Hematopoietic multipotent progenitor cell (in vitro differentiated cells): ENCODE data around the gene BANP. TPM values are rescaled to one million over a fixed set of nuclear protein-coding genes. Genes with fewer than 3 reads are reported as not detected.
A peak's percentile ranks its signal among the peaks of the same experiment; 100 is the strongest.
"Not testable (repeated sequence)": the region's sequence is repeated elsewhere in the genome, so short reads cannot be mapped to it uniquely, and the experiment has no call there.

Experiments used
- DNase-seq, 3 donors: peaks; one replicate each; pipeline ENCODE4 v3.0.0-alpha.2; 2011 to 2015; ENCODE audit warnings: low read depth in 2 of 3, low spot score in 2 of 3
- total RNA-seq: library from RNA; depleted of rRNA; stranded (reverse); fragments of >200 nt; gene quantifications from one replicate; pipeline ENCODE4 v1.2.3, GENCODE V29; 2012

BANP gene
- total RNA-seq, 1 donor, result 74.1 TPM

DNA sequence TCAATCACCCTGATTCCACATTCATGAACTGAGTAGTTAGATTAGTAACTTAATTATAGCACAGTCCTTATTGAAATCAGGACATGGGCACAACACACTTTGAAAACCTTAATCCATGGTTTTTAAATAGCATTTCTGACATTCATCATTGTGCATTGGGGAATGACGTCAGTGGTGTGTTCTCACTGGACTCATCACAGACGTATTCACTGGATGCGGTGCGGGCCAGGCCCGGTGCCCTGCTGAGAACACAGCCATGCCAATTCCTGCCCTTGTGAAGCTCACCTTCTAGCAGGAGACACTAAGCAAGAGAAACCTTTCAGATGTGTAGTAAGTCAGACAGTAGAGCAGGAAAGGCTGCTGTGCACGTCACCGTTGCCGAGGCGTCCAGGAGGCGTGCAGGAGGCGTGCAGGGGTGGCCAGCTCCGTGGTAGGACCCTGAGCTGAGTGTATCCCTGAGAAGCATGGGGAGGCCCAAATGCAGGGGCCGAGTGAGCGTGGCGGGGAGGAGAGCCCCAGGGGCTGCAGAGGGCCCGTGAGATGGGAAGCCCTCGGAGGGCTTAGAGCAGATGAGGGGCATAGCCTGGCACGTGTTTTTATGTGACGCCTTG is 12.9 kb downstream of the BANP start:
- DNase-seq, result no peak

DNA sequence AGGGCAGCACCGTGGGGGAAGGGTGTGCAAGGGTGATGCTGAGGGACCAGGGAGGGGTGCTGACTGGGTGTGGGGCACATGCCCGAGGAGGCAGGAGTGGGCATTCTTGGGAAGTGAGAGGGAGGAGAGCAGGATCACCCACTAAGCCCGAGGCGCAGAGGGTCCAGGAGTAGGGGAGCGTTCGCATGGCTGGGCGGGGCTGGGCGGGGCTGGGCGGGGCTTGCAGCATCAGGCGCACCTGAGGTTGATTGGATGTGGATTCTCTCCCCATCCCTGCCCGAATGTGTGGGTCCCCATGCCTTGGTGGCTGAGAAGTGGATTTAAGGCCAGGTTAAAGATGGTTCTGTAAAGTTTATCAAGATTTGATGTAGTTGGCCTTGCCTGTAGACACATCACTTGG is 14.2 kb downstream of the BANP start:
- no peak for DNase-seq

DNA sequence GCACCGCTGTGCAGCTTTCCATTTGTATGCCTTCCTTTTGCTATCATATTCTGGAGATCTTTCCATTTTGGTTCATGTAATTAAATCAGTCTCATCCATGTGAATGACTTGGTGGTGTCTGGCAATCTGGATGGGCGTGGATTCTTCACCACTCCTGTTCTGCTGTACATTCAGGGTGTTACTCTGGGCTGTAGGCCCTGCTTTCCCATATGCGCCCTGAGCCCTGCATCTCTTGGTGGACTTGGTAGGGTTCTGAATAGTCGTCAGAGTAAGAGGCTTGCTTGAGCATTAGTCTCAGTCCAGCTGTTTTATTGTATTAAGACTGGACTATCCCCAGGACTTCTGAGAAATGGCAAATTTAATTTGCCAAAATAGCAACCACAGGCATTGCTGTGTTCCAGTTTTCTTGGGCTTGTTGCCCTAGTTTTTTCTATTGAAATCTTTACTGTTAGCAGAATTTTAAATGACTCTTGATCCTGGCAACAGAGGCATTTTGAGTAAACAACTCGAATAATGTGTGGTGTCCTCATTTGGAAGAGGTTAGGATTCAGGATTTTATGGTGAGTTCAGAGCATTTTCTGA is 14.9 kb downstream of the BANP start:
- DNase-seq, result no peak

DNA sequence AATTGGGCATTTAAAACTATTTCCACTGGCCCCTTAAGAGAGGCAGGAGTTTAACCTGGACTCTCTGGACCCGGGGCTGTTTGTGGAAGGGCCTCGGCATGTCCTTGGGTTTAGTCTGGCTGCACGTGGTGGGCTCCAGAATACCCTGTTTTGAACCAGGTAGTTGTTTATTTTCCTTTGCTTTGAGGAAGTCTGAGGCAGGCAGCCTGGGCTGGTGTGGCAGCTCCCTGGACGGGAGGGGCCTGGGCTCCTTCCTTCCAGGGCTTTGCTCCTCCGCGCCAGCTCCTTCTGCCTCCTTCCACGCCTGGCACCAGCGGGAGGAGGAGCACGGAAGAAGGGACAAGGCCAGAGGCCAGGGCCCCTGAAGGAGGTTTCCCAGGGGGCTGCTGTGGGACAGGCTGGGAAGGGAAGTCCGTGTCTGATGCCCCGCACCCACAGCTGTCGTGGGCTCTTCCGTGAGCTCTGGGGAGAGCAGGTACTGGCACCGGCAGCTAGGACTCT is 15.5 kb downstream of the BANP start:
- DNase-seq, result no peak

DNA sequence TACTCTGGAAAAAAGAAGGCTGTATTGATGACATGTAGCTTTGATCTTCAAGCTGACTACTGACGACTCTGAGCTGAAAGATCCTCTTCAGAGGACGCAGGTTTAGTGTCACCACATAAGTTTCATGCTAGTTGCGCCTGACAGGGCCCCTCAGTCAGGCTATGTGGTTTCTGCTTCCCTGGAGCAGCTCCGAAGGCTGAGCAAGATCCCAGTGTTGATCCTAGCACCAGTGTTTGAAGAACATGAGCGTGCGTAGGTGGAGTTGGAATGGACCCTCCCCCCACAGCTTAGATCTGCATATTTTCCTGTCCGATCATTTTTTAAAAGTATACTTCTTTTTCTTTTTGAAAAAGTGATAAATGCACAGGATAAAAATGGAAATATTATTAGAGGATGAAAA is 17.3 kb downstream of the BANP start:
- no peak for DNase-seq

DNA sequence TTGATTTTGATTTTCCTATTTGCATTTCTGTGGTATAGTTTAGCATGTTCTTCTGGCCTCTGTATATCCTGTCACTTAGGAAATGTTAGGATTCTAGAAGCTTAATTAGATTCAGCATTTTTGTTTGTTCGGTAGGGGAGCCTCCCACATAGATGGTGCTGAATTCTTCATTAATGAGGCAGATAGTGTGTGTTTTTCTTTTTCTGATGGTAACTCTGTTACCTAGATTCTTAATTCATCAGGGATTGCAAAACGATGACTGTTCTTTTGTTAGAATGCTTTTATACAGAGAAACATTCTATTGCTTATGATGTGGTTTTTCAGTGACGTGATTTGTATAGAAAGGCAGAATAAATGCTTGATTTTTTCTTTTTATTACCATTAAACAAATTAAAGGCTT is 19.0 kb downstream of the BANP start:
- DNase-seq, result no peak

DNA sequence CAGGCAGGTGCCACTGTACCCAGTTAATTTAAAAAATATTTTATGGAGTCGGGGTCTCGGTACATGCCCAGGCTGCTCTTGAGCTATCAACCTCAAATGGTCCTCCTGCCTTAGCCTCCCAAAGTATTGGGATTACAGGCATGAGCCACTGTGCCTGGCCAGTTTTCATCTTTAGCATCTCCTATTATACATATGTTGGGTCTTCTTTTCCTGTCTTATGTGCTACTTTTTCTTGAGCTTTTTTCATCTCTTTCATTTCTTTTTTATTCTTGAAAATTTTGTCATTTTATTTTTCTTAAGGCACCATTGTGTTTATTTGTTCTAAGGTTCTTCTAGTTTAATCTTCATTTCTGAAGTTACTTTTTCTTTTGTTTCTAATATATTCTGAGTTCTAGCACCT is 20.7 kb downstream of the BANP start:
- DNase-seq, result no peak

DNA sequence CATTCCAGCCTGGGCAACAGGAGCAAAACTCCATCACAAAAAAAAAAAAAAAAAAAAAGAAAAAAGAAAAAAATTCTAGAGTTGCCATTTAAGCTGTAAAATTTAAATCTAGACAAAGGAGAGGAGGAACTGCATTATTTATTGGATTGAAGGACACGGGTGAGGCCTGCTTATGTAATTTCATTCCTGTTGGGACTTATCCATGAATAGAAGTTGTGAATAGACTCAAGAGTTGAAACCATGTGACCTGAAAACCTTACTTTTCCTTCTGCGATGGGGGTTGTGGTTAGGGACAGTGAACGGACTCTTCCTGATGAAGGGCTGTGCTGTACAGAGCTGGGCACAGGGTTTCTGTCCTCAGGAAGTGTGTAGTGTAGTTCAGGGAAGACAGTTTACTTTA is 22.5 kb downstream of the BANP start:
- no peak for DNase-seq

DNA sequence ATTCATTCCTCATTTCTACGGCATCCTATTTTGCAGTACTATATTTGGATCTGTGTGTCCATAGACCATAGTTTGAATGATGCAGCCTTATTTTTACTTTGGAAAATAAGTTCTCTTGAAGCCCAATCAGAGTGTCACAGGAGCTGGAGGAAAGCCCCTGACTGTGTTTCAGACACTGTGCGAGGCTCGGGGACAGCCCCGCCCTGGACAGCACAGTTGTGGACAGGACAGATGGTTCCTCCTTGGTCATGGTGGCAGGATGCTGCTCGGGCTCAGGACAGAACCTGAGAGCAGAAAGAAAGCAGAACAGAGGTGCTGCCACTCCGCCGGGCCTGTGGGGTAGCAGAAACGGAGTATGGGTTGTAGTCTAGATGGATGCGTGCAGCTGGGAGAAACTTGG is 22.9 kb downstream of the BANP start:
- DNase-seq, result peak in 1 of 3 donors; percentile 39

DNA sequence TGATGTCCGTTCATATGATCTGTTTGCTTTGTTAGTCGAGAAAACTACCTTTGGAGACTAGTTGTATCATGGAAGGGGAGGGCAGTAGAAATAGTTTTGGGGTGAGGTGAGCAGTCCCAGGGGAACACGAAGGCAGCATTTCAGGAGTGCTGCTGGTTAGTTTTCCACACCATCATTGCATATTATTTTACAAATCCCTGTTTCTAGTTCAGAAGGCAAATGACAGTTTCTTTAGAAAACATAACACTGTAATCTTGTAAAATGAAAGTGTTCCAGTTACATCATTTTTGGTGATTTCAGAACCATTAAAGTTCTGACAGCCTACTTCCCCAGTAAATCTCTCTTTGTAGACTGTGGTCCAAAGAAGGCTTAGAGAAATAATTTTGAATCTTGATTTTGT is 25.4 kb downstream of the BANP start:
- no peak for DNase-seq

DNA sequence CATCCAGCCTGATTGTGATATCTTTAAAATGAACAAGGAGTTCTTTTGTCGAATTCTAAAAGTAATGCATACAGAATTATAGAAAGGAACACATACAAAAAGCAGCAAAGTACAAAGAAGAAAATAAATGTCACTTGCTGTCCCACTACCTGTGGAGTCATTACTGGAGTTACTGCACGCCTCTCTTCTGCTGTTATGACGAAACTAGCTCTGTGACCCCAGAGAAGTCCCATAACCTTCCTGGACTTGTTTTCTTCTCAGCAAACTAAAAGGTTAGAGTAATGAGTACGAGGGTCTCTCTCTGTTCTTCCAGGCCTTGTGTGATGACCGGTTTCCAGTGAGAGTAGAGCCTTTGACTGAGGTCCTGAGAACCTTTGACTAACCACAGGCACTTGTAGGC is 26.9 kb downstream of the BANP start:
- DNase-seq, result no peak

DNA sequence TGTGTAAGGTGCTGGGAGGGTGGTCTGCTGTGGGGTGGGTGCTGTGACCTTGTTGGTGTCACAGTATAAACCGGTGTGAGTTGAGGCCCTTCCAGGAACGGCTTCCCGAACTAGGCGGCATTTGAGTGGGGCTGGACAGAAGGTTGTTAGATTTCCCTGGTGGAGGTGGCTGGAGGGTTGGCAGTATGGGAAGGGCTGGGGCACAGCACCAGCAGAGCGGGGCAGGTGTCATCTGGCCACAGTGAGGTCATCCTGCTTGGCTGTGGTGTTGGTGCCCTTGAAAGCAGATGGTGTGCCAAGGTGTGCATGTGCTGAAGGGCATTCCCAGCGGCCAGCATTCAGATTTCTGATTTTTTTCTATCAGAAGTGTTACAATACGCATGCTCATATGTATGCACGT is 28.1 kb downstream of the BANP start:
- no peak for DNase-seq

DNA sequence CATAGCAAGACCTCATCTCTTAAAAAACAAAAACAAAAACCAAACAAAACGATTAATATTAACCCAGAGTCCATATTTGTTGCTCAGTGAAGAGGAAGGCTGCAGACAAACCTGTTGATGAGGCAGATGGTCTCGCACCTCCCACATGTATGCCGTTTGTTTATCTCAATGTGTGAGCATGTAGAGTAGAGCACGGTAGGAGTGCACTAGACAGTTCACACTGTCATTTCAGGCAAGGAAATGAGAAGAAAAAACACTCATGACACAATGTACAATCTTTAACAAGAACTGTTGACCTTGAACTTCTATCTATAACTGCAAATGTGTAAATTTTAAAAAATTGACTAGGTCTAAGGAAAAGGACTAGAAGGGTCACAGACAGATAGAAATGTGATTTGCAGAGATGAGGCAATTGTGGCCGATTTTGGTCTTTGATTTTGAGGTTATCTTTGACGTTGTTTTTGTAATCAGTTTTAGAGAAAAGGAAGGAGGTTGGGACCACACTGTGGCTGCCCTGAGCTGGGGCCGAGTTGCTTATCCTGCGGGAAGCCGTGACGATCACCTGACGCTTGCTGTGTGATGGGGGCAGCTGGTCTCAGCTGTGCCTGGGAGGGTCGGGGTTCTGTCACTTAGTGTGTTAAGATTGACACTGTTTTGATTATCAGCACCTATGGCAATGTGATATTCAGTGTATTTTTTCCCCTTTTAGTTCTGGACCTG is 28.8 kb downstream of the BANP start:
- not testable (repeated sequence) for DNase-seq

DNA sequence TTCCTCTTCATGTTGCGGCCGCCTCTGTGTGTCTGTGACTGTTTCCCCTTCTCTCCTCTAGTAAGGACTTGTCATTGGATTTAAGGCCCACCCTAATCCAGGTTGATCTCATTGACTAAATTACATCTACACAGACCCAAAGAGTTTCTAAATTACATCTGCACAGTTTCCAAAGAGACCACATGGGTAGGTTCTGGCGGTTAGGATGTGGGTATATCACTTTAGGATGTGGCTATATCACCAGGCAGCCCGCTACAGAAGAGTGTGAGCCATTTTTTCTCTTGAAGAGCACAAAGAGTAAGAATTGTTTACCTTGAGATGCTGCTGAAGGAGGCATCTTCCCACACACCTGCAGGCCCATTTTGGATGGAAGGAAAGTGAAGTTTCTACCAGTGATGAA is 30.1 kb downstream of the BANP start:
- DNase-seq, result not testable (repeated sequence)

DNA sequence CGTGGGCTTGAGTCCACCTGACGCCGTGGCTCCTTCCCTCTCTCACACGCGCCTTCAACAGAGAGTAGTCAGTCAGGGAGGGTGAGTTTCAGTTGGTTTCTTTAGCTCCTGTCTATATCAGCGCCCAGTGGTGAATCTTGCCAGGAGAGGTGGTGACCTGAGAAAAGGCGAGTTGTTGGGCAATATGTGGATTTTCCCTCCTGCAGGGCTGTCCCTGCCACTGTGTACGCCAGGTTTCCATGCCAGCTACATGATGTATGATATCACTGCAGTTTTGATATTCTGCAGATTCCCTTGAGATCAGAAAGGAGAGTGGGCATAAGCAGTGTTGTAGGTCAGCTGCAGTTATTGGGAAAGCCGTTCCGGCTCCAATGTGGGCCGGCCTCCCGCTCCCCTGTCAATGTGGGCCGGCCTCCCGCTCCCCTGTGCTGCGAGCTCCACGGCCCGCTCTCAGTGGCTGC is 31.4 kb downstream of the BANP start:
- DNase-seq, result no peak

DNA sequence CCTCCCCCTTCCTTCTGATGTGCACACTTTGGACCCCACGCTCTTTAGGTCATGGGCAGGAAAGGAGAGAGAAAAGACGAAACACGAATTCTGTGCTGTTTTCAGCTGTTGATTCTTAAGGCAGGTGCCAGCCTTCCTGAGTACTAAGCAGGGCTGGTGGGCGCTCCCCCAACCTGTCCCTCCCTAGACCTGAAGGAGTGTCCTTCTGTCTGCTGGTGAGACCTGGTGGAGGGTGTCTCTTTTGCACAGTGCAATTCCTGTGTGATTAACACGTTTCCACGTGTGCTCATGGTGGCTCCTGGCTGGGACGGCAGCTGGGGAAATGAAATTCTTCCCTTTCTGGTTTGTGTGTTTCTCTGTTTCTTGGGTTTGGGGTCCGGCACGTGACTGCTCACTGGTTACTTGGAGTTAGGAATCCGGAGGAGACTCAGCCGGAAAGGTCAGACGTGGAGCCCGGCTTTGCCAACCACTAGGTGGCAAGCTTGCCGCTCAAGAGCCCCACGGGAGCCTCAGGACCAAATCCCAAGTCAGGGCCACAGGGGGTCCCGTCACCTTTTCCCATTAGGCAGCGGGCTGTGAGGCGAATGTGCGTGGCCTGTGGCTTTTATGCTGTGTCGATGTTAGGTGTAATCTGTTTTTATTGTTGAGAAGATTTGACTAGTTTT is 32.0 kb downstream of the BANP start:
- DNase-seq, result not testable (repeated sequence)

DNA sequence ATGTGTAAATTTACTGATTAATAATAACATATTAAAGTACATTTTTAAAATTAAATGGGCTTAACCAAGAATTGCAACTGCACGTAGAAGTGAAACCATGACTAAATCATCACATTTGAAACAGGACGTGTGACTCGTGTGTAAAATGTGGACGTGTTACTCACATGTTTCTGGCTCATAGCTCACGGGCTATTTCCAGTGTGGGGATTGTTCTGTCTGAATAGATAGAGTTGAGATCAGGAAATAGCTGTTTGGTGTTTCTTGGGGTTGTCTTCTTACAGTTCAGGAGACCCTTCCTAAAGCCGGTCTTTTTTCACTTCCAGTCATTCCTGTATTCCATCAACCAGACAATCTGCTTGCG is 32.5 kb downstream of the BANP start:
- not testable (repeated sequence) for DNase-seq

DNA sequence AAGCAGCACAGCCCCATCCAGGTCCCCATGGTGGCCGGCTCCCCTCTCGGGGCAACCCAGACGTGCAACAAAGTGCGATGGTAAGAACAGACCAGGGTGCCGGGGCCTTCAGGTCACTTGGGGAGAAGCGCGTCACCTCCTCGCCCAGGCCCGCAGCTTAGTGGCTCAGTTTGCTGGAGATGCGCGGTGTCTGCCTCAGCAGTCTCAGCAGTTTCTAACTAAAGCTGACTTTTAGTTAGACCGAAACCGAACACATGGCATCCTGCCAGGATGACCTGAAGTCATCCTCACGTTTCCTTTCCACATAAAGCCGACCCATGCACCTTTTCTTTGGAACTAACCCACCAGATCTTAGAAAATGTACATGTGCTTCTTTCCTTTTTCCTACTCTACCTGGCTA is 32.9 kb downstream of the BANP start:
- not testable (repeated sequence) for DNase-seq

DNA sequence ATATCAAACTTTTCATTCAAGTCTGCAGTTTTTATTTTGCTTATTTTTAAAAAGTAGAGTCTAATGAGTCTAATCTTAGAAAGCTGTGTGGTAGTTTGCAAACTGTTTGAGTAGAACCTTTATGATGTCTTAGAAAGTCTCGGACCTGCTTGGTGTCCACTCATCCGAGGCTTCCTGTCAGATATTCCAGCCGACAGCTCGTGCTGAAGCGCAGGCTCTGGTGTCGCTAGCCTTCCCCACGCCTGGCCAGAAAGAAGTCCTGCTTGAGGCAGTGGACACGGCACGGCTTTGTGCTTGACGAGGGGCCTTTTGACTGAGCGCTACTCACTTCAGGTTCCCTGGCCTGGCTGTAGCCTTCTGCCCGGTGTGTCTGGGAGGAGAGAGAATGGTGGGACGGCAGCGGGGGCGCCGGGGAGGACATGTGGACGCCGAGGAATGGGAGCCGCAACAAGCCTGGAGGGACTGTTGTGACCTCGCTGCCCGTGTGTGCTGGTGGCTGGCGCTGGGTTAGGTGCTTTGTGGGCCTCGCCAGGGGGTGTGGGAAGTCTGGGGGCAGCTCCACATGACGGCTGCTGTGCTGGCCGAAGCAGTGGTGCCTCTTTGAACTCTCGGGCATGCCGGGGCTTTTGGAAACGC is 33.5 kb downstream of the BANP start:
- DNase-seq, result no peak

DNA sequence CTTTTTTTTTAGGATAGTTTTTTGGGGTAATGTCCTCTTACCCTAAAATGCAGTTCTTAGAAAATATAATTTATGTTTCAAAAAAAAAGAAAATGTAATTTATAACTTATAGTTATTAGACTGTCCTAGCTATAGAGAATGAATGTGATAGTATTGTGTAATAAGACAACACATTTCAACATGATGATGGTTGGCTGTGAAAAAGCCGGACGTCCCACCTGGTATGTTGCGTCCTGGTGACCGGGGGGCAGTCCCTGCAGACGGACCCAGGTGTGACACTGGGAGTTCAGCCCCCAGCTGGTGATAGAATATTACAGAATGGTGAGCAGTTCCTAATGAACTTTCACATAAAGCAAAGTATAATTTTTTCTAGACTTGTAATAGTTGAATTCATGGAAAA is 34.3 kb downstream of the BANP start:
- not testable (repeated sequence) for DNase-seq

DNA sequence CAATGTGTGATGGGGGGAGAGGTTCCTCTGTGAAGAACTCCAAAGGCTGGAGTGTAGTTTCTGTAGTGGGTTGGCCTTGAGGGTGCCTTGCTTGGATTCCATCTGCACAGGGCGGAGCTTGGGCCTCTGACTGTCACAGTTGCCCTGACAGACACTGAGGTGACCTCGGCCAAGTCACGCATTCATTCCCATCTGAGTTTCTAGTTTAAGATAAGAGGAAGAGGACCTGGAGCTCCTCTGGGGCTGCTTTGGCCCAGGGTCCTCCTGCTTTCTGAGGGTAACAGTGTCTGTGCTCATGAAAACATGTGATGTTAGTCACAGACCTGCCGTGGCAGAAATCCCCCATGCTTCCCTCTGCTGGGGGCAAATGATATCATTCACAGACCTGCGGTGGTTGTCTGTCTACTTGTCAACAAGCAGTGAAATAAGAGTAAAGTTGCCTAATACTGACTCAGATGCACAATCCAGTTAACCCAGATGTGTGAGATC is 35.2 kb downstream of the BANP start:
- DNase-seq, result peak in 1 of 3 donors; percentile 59
